Liver (tissue), 9 donors: ENCODE results near the gene FAM151B. TPM values are rescaled to one million over a fixed set of nuclear protein-coding genes. Genes with fewer than 3 reads are reported as not detected.

Experiments
- DNase-seq: peaks from one replicate; pipeline ENCODE4 v3.0.0-alpha.2; 2017; ENCODE audit warnings: low spot score
- H3K27ac ChIP-seq, 2 donors: one replicate each; pipeline ENCODE4 v1.7.0; 2013; ENCODE audit warnings: inconsistent platforms in 2 of 2, low read length in 2 of 2, control low read depth in 1 of 2, low read depth in 1 of 2, mild to moderate bottlenecking in 1 of 2
- H3K27me3 ChIP-seq, 4 donors: one replicate each; pipeline versions ENCODE4 v1.6.1 to v1.7.0; 2013; ENCODE audit warnings: low read length in 3 of 4, inconsistent platforms in 1 of 4, mild to moderate bottlenecking in 1 of 4, moderate library complexity in 1 of 4; ENCODE audit not compliant: control insufficient read depth in 4 of 4, insufficient read depth in 4 of 4
- H3K36me3 ChIP-seq, 4 donors: one replicate each; pipeline versions ENCODE4 v1.6.1 to v1.7.0; 2013; ENCODE audit warnings: low read length in 3 of 4, mild to moderate bottlenecking in 3 of 4, low read depth in 1 of 4, moderate library complexity in 1 of 4; ENCODE audit not compliant: control insufficient read depth in 4 of 4, insufficient read depth in 3 of 4
- H3K4me1 ChIP-seq, 4 donors: one replicate each; pipeline versions ENCODE4 v1.6.1 to v1.7.0; 2013; ENCODE audit warnings: low read length in 3 of 4, mild to moderate bottlenecking in 3 of 4, moderate library complexity in 1 of 4; ENCODE audit not compliant: control insufficient read depth in 4 of 4, insufficient read depth in 4 of 4
- H3K4me3 ChIP-seq, 3 donors: one replicate each; pipeline versions ENCODE4 v1.6.1 to v1.7.0; 2013; ENCODE audit warnings: low read length in 3 of 3, control low read depth in 1 of 3, low read depth in 1 of 3, mild to moderate bottlenecking in 1 of 3
- H3K9ac ChIP-seq, 2 donors: one replicate each; pipeline ENCODE4 v1.7.0; 2013; ENCODE audit warnings: low read length in 2 of 2, mild to moderate bottlenecking in 2 of 2, moderate library complexity in 2 of 2, control low read depth in 1 of 2, low read depth in 1 of 2
- H3K9me3 ChIP-seq, 4 donors: one replicate each; pipeline versions ENCODE4 v1.6.1 to v1.7.0; 2013; ENCODE audit warnings: low read length in 3 of 4; ENCODE audit not compliant: control insufficient read depth in 4 of 4
- ATF3 ChIP-seq: IDR thresholded peaks from 2 replicates; pipeline ENCODE4 v1.6.1; 2016; ENCODE audit warnings: antibody characterized with exemption
- CTCF ChIP-seq: fragments of 150-350 bp; IDR thresholded peaks from 2 replicates; pipeline ENCODE4 v1.5.1; 2017; ENCODE audit warnings: improper control_type of control experiment, low read depth, low read length; ENCODE audit not compliant: missing input control
- EGR1 ChIP-seq, 2 donors: IDR thresholded peaks; 2 replicates each; pipeline ENCODE4 v1.6.1; 2016 to 2018; ENCODE audit warnings: antibody characterized with exemption in 2 of 2, low read depth in 2 of 2
- FOXA1 ChIP-seq: IDR thresholded peaks from 2 replicates; pipeline ENCODE4 v1.6.1; 2016; ENCODE audit warnings: antibody characterized with exemption
- FOXA2 ChIP-seq: IDR thresholded peaks from 2 replicates; pipeline ENCODE4 v1.6.1; 2016; ENCODE audit warnings: antibody characterized with exemption
- GABPA ChIP-seq, 2 donors: IDR thresholded peaks in 1 of 2; conservative IDR thresholded peaks in 1 of 2; 2 replicates each; pipeline ENCODE4 v1.6.1; 2016; ENCODE audit warnings: antibody characterized with exemption in 2 of 2, mild to moderate bottlenecking in 1 of 2, moderate library complexity in 1 of 2
- HNF4A ChIP-seq, 2 donors: conservative IDR thresholded peaks; 2 replicates each; pipeline ENCODE4 v1.6.1; 2016; ENCODE audit warnings: antibody characterized with exemption in 2 of 2, mild to moderate bottlenecking in 2 of 2
- HNF4G ChIP-seq: IDR thresholded peaks from 2 replicates; pipeline ENCODE4 v1.6.1; 2016; ENCODE audit warnings: antibody characterized with exemption
- NR2F2 ChIP-seq: IDR thresholded peaks from 2 replicates; pipeline ENCODE4 v1.6.1; 2016; ENCODE audit warnings: antibody characterized with exemption
- RAD21 ChIP-seq, 2 donors: IDR thresholded peaks; 2 replicates each; pipeline ENCODE4 v1.6.1; 2016; ENCODE audit warnings: antibody characterized with exemption in 2 of 2, mild to moderate bottlenecking in 2 of 2
- REST ChIP-seq: IDR thresholded peaks from 2 replicates; pipeline ENCODE4 v1.6.1; 2016; ENCODE audit warnings: antibody characterized with exemption, mild to moderate bottlenecking
- SP1 ChIP-seq: IDR thresholded peaks from 2 replicates; pipeline ENCODE4 v1.6.1; 2018; ENCODE audit warnings: antibody characterized with exemption, mild to moderate bottlenecking
- TAF1 ChIP-seq: conservative IDR thresholded peaks from 2 replicates; pipeline ENCODE4 v1.6.1; 2016; ENCODE audit warnings: antibody characterized with exemption, mild to moderate bottlenecking
- YY1 ChIP-seq: IDR thresholded peaks from 2 replicates; pipeline ENCODE4 v1.6.1; 2016; ENCODE audit warnings: antibody characterized with exemption, mild to moderate bottlenecking
- ZBTB33 ChIP-seq: IDR thresholded peaks from 2 replicates; pipeline ENCODE4 v1.6.1; 2016; ENCODE audit warnings: antibody characterized with exemption
- WGBS: extraction: QIAGEN DNeasy Blood & Tissue Kit; methylation state at CpG from one replicate; pipeline ENCODE4 v1.1.7; 2013; 5-methylcytosine and 5-hydroxymethylcytosine counted together
- polyA plus RNA-seq, 2 donors: library from polyadenylated mRNA; stranded (reverse) in 1 of 2; unstranded in 1 of 2; fragments of 200-250 nt in 1 of 2; fragments of >200 nt in 1 of 2; fragmentation: Nextera tagmentation in 1 of 2; extraction: Ambion mirVana in 1 of 2; gene quantifications; one replicate each; pipeline versions ENCODE4 v1.2.1 to v1.2.3, GENCODE V29; 2013 to 2015
- total RNA-seq, 2 donors: library from RNA; depleted of rRNA; stranded (reverse); fragments of >200 nt; gene quantifications; one replicate each; pipeline ENCODE4 v1.2.3, GENCODE V29; 2014
- donor health status: healthy.
- donor health status: healthy.
- donor health status: healthy.
- donor health status: healthy.
- donor health status: healthy.

Gene FAM151B
- total and polyA plus RNA-seq, 4 donors: 0.43 to 3.0 (median 1.3) TPM

GRCh38 chr5:80541392-80541791 is 53.5 kb downstream of the FAM151B start (continued):
- TF ChIP-seq REST (no peak), FOXA2 (no peak), ZBTB33 (no peak), CTCF (no peak), TAF1 (no peak), NR2F2 (no peak), SP1 (no peak), HNF4G (no peak)

- no peak for DNase-seq
- H3K36me3 ChIP-seq: no peaks in the 10 kb centered on the region
- H3K27me3 ChIP-seq: no peaks in the 10 kb centered on the region
- no peak overlapping the region for H3K9ac ChIP-seq
- H3K4me3 ChIP-seq: no peak overlapping the region
- H3K27ac ChIP-seq: no peak overlapping the region
- H3K9me3 ChIP-seq: no peaks in the 10 kb centered on the region
- peaks cover 0 to 6% (median 2%) of the 10 kb centered on the region in 4 donors for H3K4me1 ChIP-seq
- TF ChIP-seq HNF4A (conservative IDR thresholded peaks at IDR 0.05) (no peak), SP1 (no peak), HNF4G (no peak), EGR1 (IDR thresholded peaks at IDR 0.05; ENCODE audit: low read depth in 2 of 2) (no peak), YY1 (no peak), ATF3 (no peak), REST (no peak), GABPA (IDR thresholded peaks at IDR 0.05 in 1 of 2, conservative IDR thresholded peaks at IDR 0.05 in 1 of 2) (no peak), TAF1 (no peak), RAD21 (IDR thresholded peaks at IDR 0.05) (no peak), ZBTB33 (no peak), FOXA1 (no peak)
- WGBS: 75% methylated on average over 4 of the region's 4 CpGs
These were observed 66.7 kb downstream of the FAM151B start for GRCh38 chr5:80554646-80555045.
